Measurements from ENCODE around the gene TSPAN5.

DNA sequence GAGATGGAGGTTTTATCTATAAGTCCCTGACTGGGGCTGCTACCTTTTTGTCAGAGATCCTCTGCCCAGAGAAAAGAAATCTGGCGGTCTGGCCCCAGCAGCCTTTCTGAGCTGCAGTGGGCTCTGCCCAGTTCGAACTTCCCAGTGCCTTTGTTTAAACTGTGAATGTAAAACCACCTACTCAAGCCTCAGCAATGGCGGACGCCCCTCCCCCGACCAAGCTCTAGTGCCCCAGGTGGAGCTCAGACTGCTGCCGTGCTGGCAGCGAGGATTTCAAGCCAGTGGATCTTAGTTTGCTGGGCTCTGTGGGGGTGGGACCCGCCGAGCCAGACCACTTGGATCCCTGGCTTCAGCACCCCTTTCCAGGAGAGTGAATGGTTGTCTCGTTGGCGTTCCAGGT lies 121.8 kb downstream of the TSPAN5 start:
- TF ChIP-seq CTCF (conservative IDR thresholded peaks at IDR 0.05; ENCODE audit: low read length) (no peak), EZH2phosphoT487 (IDR thresholded peaks at IDR 0.05; ENCODE audit: borderline replicate concordance) (no peak)
